IMR-90 (cell line): Measurements from ENCODE around the gene AMZ1. TPM values are rescaled to one million over a fixed set of nuclear protein-coding genes. Genes with fewer than 3 reads are reported as not detected.

Experiments
- ATAC-seq: fragments of 200-7000 bp; cut with Tn5 transposase; 2 replicates; pipeline ENCODE4 v1.9.1; 2020; ENCODE audit warnings: low read depth, mild to moderate bottlenecking, moderate library complexity
- BruUV-seq: library from RNA; stranded (reverse); fragments of 400-500 nt; replicated peaks from 2 replicates; lab custom pipeline; 2021; lab: Mats Ljungman, UMichigan
- CTCF ChIA-PET: fragments of 300-600 bp; formaldehyde crosslinking; extraction: SDS; loops from one replicate; lab custom pipeline; 2021; ENCODE audit warnings: antibody characterized with exemption; lab: Yijun Ruan, JAX
- POLR2A ChIA-PET: fragments of 300-600 bp; sonication (Branson Sonifier 250); formaldehyde crosslinking; loops from one replicate; lab custom pipeline; 2022; ENCODE audit warnings: antibody characterized with exemption; ENCODE audit not compliant: unreplicated experiment; lab: Charles Lee
- DNase-seq: peaks from one replicate; pipeline ENCODE4 v3.0.0; 2013
- H2AFZ ChIP-seq: replicated peaks from 2 replicates; pipeline ENCODE3; 2013; ENCODE audit warnings: low read length, mild to moderate bottlenecking; ENCODE audit not compliant: poor library complexity
- H2AK5ac ChIP-seq: 2 replicates; pipeline ENCODE4 v1.6.1; 2013; ENCODE audit warnings: low read depth, low read length, inconsistent platforms
- H2AK9ac ChIP-seq: replicated peaks from 2 replicates; pipeline ENCODE3; 2013; ENCODE audit warnings: mild to moderate bottlenecking, low read depth, low read length, moderate library complexity; ENCODE audit not compliant: poor library complexity
- H2BK120ac ChIP-seq: 2 replicates; pipeline ENCODE4 v1.6.1; 2013; ENCODE audit warnings: low read depth, low read length, inconsistent platforms
- H2BK15ac ChIP-seq: 3 replicates; pipeline ENCODE4 v1.6.1; 2013; ENCODE audit warnings: low read depth, low read length, inconsistent platforms
- H2BK20ac ChIP-seq: 2 replicates; pipeline ENCODE4 v1.6.1; 2013; ENCODE audit warnings: low read depth, mild to moderate bottlenecking, inconsistent platforms, low read length, moderate library complexity
- H2BK5ac ChIP-seq: 2 replicates; pipeline ENCODE4 v1.6.1; 2013; ENCODE audit warnings: mild to moderate bottlenecking, low read depth, low read length, inconsistent platforms; ENCODE audit not compliant: poor library complexity, severe bottlenecking
- H3K14ac ChIP-seq: replicated peaks from 2 replicates; pipeline ENCODE4 v1.6.1; 2013; ENCODE audit warnings: low read depth, low read length, inconsistent platforms
- H3K18ac ChIP-seq: 2 replicates; pipeline ENCODE4 v1.6.1; 2013; ENCODE audit warnings: low read depth, low read length, control low read depth
- H3K23ac ChIP-seq: 2 replicates; pipeline ENCODE4 v1.6.1; 2013; ENCODE audit warnings: low read depth, low read length, inconsistent platforms
- H3K27ac ChIP-seq: 2 replicates; pipeline ENCODE4 v1.5.1; 2013; ENCODE audit warnings: mild to moderate bottlenecking, control low read depth, low read length; ENCODE audit not compliant: insufficient read depth
- H3K27me3 ChIP-seq: 2 replicates; pipeline ENCODE4 v1.6.1; 2013; ENCODE audit warnings: low read length; ENCODE audit not compliant: control insufficient read depth, insufficient read depth
- H3K36me3 ChIP-seq: 2 replicates; pipeline ENCODE4 v1.6.1; 2013; ENCODE audit warnings: low read length, mixed read lengths; ENCODE audit not compliant: control insufficient read depth, insufficient read depth
- H3K4ac ChIP-seq: 2 replicates; pipeline ENCODE4 v1.6.1; 2013; ENCODE audit warnings: low read depth, low read length, inconsistent platforms
- H3K4me1 ChIP-seq: 2 replicates; pipeline ENCODE4 v1.6.1; 2013; ENCODE audit warnings: low read length, mixed read lengths; ENCODE audit not compliant: control insufficient read depth, insufficient read depth
- H3K4me2 ChIP-seq: 2 replicates; pipeline ENCODE4 v1.6.1; 2013; ENCODE audit warnings: low read depth, mild to moderate bottlenecking, control low read depth, low read length, moderate library complexity
- H3K4me3 ChIP-seq: 2 replicates; pipeline ENCODE4 v1.5.1; 2013; ENCODE audit warnings: low read depth, mild to moderate bottlenecking, control low read depth, low read length, moderate library complexity; ENCODE audit not compliant: insufficient read depth
- H3K56ac ChIP-seq: 2 replicates; pipeline ENCODE4 v1.6.1; 2013; ENCODE audit warnings: low read length, inconsistent platforms; ENCODE audit not compliant: insufficient read depth; ENCODE audit errors: extremely low read depth
- H3K79me1 ChIP-seq, 2 experiments: 2 replicates each; pipeline ENCODE4 v1.6.1; 2013; ENCODE audit warnings: low read length in 2 of 2, inconsistent platforms in 1 of 2, low read depth in 1 of 2
- H3K9ac ChIP-seq: 2 replicates; pipeline ENCODE4 v1.6.1; 2013; ENCODE audit warnings: low read depth, low read length, control low read depth
- H3K9me1 ChIP-seq: 2 replicates; pipeline ENCODE4 v1.6.1; 2013; ENCODE audit warnings: low read length, inconsistent platforms; ENCODE audit not compliant: insufficient read depth
- H3K9me3 ChIP-seq: 2 replicates; pipeline ENCODE4 v1.6.1; 2013; ENCODE audit warnings: low read length; ENCODE audit not compliant: control insufficient read depth, insufficient read depth
- H4K20me1 ChIP-seq: 2 replicates; pipeline ENCODE4 v1.6.1; 2013; ENCODE audit warnings: low read length, inconsistent platforms; ENCODE audit not compliant: insufficient read depth
- H4K5ac ChIP-seq: 2 replicates; pipeline ENCODE4 v1.6.1; 2013; ENCODE audit warnings: mild to moderate bottlenecking, low read depth, low read length, control low read depth
- H4K8ac ChIP-seq, 2 experiments: 2 replicates each; pipeline ENCODE4 v1.6.1; 2013; ENCODE audit warnings: low read depth in 2 of 2, low read length in 2 of 2, control low read depth in 1 of 2, inconsistent platforms in 1 of 2
- H4K91ac ChIP-seq: 2 replicates; pipeline ENCODE4 v1.6.1; 2013; ENCODE audit warnings: low read depth, low read length, inconsistent platforms; ENCODE audit not compliant: insufficient read depth
- CHD1 ChIP-seq: IDR thresholded peaks from 2 replicates; pipeline ENCODE4 v1.6.1; 2012; ENCODE audit warnings: low read depth, low read length, improper control_type of control experiment
- CTCF ChIP-seq: conservative IDR thresholded peaks from 2 replicates; pipeline ENCODE4 v1.5.1; 2012; ENCODE audit warnings: mild to moderate bottlenecking, low read depth, low read length, improper control_type of control experiment
- MAZ ChIP-seq: IDR thresholded peaks from 2 replicates; pipeline ENCODE4 v1.6.1; 2012; ENCODE audit warnings: low read depth, mild to moderate bottlenecking, low read length, improper control_type of control experiment, moderate library complexity, borderline replicate concordance
- NFE2L2 ChIP-seq: fragments of 150-350 bp; IDR thresholded peaks from 2 replicates; pipeline ENCODE4 v1.6.1; 2016; ENCODE audit warnings: low read depth, mild to moderate bottlenecking, low read length
- RAD21 ChIP-seq: IDR thresholded peaks from 2 replicates; pipeline ENCODE4 v1.6.1; 2012; ENCODE audit warnings: low read length, improper control_type of control experiment
- RCOR1 ChIP-seq: IDR thresholded peaks from 2 replicates; pipeline ENCODE4 v1.6.1; 2012; ENCODE audit warnings: mild to moderate bottlenecking, low read length, improper control_type of control experiment; ENCODE audit not compliant: insufficient replicate concordance
- RFX5 ChIP-seq: IDR thresholded peaks from 2 replicates; pipeline ENCODE4 v1.8.0; 2012; ENCODE audit warnings: low read depth, mild to moderate bottlenecking, low read length, moderate library complexity
- SMC3 ChIP-seq: fragments of 150-350 bp; IDR thresholded peaks from 2 replicates; pipeline ENCODE4 v1.6.1; 2016; ENCODE audit warnings: low read depth, mild to moderate bottlenecking, antibody characterized with exemption, low read length, moderate library complexity
- WGBS, 2 experiments: methylation state at CpG; one replicate each; pipeline versions ENCODE4 v1.1.5 to v1.1.7; 2013; ENCODE audit warnings: missing lambda C conversion rate in 2 of 2; ENCODE audit not compliant: insufficient read length in 1 of 2; ENCODE audit errors: extremely low coverage in 2 of 2; 5-methylcytosine and 5-hydroxymethylcytosine counted together
- dilution Hi-C: fragments of 300-500 bp; cut with HindIII; formaldehyde crosslinking; loops from one replicate; pipeline ENCODE4 v1.14.3; 2018; ENCODE audit warnings: low sequenced_read_pairs; ENCODE audit not compliant: unreplicated experiment
- in situ Hi-C: fragments of 300-500 bp; cut with MboI; formaldehyde crosslinking; loops from 3 replicates; pipeline ENCODE4 v1.14.3; 2019; ENCODE audit warnings: low sequenced_read_pairs, inconsistent platforms, mixed read lengths
- intact Hi-C: fragments of 100-400 bp; cut with micrococcal nuclease; formaldehyde crosslinking; loops from 2 replicates; pipeline ENCODE4 v1.10.0; 2022
- polyA plus RNA-seq, 3 experiments: library from polyadenylated mRNA; depleted of rRNA; stranded (reverse); fragments of >200 nt; gene quantifications; 2 replicates each; pipeline ENCODE4 v1.2.3, GENCODE V29; 2012; ENCODE audit warnings: low replicate concordance in 1 of 3
- total RNA-seq: library from RNA; depleted of rRNA; stranded (reverse); fragments of >200 nt; gene quantifications from 2 replicates; pipeline ENCODE4 v1.2.3, GENCODE V29; 2012

Gene AMZ1
- total and polyA plus RNA-seq, 2 of the 4 experiments (the other 2 are of a cell fraction) = 0.54 to 1.6 TPM

GRCh38 chr7:2680792-2681490 is 7.1 kb upstream of the AMZ1 start:
- Histone ChIP-seq H3K9me1 (no peaks in the 10 kb centered on the region), H3K27ac (no peak overlapping the region), H3K4me1 (no peaks in the 10 kb centered on the region), H2BK5ac (no peak overlapping the region), H4K20me1 (no peaks in the 10 kb centered on the region), H3K9me3 (peaks cover 2% of the 10 kb centered on the region; the same call in 1 of the 2 replicates), H3K56ac (no peak overlapping the region), H3K27me3 (peaks cover 3% of the 10 kb centered on the region; the same call in 1 of the 2 replicates), H3K79me1 (no peaks in the 10 kb centered on the region), H3K4me3 (no peak overlapping the region), H2AFZ (peak overlapping the region; percentile 13), H2AK9ac (no peak overlapping the region), H3K4ac (no peak overlapping the region), H4K91ac (no peak overlapping the region), H3K9ac (no peak overlapping the region), H2AK5ac (no peak overlapping the region), H2BK20ac (no peak overlapping the region), H4K5ac (no peak overlapping the region), H3K36me3 (no peaks in the 10 kb centered on the region), H3K14ac (no peak overlapping the region), H2BK120ac (no peak overlapping the region), H3K18ac (no peak overlapping the region), H4K8ac (no peak overlapping the region), H3K23ac (no peak overlapping the region), H2BK15ac (no peak overlapping the region), H3K4me2 (no peak overlapping the region)
- TF ChIP-seq RAD21 = peak; percentile 70
- TF ChIP-seq RCOR1 = no peak
- no peak for TF ChIP-seq MAZ
- peak; percentile 62 for TF ChIP-seq SMC3
- no peak for TF ChIP-seq RFX5
- no peak for TF ChIP-seq NFE2L2
- TF ChIP-seq CTCF = peak; percentile 70
- TF ChIP-seq CHD1 = no peak
- peak; percentile 41 for DNase-seq
- dilution Hi-C loops = no loop called here
- 45% methylated on average over 15 of the region's 27 CpGs; no CpG with 5 or more reads in 1 of the 2 experiments for WGBS, 2 experiments
- ATAC-seq = peak; percentile 86
- CTCF ChIA-PET = interaction anchor here (1.4 to 1.5 kb wide), 2 partner anchors 9 to 10 kb away, joined by 5 read pairs; no protein-coding TSS in a partner anchor
- BruUV-seq = no TSS peak
- POLR2A ChIA-PET = interaction anchor here (0.6 kb wide), 1 partner anchor 1383 kb away, joined by 3 read pairs; no protein-coding TSS in a partner anchor
- in situ Hi-C loops = loop anchor here (25.0 kb wide), 1 partner anchor 481 kb away; no protein-coding TSS in a partner anchor
- intact Hi-C loops = loop anchor here (1.0 kb wide), 2 partner anchors 113 to 230 kb away; no protein-coding TSS in a partner anchor
